Vagina (tissue), 2 donors: ENCODE data around the gene RAB7B. TPM values are rescaled to one million over a fixed set of nuclear protein-coding genes. Genes with fewer than 3 reads are reported as not detected.

ENCODE experiments used
- DNase-seq, 2 donors: peaks; one replicate each; pipeline ENCODE4 v3.0.0-alpha.2; 2017; ENCODE audit errors: extremely low spot score in 2 of 2
- H3K27ac ChIP-seq: fragments of 200-600 bp; sonication (generic); one replicate; pipeline ENCODE4 v1.5.1; 2019
- H3K27me3 ChIP-seq: fragments of 200-600 bp; sonication (generic); one replicate; pipeline ENCODE4 v1.5.1; 2019
- H3K36me3 ChIP-seq, 2 donors: fragments of 200-600 bp; sonication (generic); one replicate each; pipeline ENCODE4 v1.5.1; 2017 to 2019
- H3K4me1 ChIP-seq: fragments of 200-600 bp; sonication (generic); one replicate; pipeline ENCODE4 v1.5.1; 2019
- H3K4me3 ChIP-seq, 2 donors: fragments of 200-600 bp; sonication (generic); 1 replicate in 1 of 2; 2 replicates in 1 of 2; pipeline ENCODE4 v1.5.1; 2016 to 2019
- H3K9me3 ChIP-seq: fragments of 200-600 bp; sonication (generic); one replicate; pipeline ENCODE4 v1.5.1; 2019
- CTCF ChIP-seq, 3 experiments: fragments of 450-650 bp in 2 of 3; fragments of 200-600 bp in 1 of 3; sonication (generic) in 1 of 3; IDR thresholded peaks; one replicate each; pipeline ENCODE4 v1.5.1; 2017 to 2019; ENCODE audit warnings: antibody characterized with exemption in 3 of 3, mild to moderate bottlenecking in 2 of 3, moderate library complexity in 2 of 3
- POLR2A ChIP-seq, 2 donors: fragments of 450-650 bp; IDR thresholded peaks; one replicate each; pipeline ENCODE4 v1.6.1; 2017; ENCODE audit warnings: antibody characterized with exemption in 2 of 2, mild to moderate bottlenecking in 2 of 2, moderate library complexity in 2 of 2
- POLR2AphosphoS5 ChIP-seq, 2 donors: sonication (generic); formaldehyde crosslinking; IDR thresholded peaks; one replicate each; pipeline ENCODE4 v1.9.0; 2017; ENCODE audit warnings: antibody characterized with exemption in 2 of 2, mild to moderate bottlenecking in 2 of 2, low read depth in 1 of 2; ENCODE audit not compliant: insufficient read depth in 1 of 2
- intact Hi-C: fragments of 100-400 bp; cut with DNase I; formaldehyde crosslinking; loops from one replicate; pipeline ENCODE4 v1.15.1; 2023
- total RNA-seq: library from RNA; depleted of rRNA; stranded (reverse); fragments of >200 nt; gene quantifications from one replicate; pipeline ENCODE4 v1.2.3, GENCODE V29; 2016

RAB7B gene
- total RNA-seq, 1 donor from 2014 or later, result 6.1 TPM

GRCh38 chr1:205934788-205935187 lies 68.4 kb downstream of the RAB7B start:
- Histone ChIP-seq H3K27ac (no peak overlapping the region), H3K4me1 (no peaks in the 10 kb centered on the region), H3K4me3 (no peak overlapping the region), H3K9me3 (no peaks in the 10 kb centered on the region), H3K36me3 (no peaks in the 10 kb centered on the region), H3K27me3 (no peaks in the 10 kb centered on the region)
- TF ChIP-seq POLR2A (IDR thresholded peaks at IDR 0.05), result no peak
- no peak for TF ChIP-seq CTCF (IDR thresholded peaks at IDR 0.05)
- TF ChIP-seq POLR2AphosphoS5 (IDR thresholded peaks at IDR 0.05; ENCODE audit: insufficient read depth in 1 of 2, low read depth in 1 of 2), result no peak
- DNase-seq, result no peak
- intact Hi-C loops, result no loop called here

GRCh38 chr1:205933671-205934618 lies 69.2 kb downstream of the RAB7B start:
- TF ChIP-seq POLR2A (IDR thresholded peaks at IDR 0.05) (no peak), CTCF (IDR thresholded peaks at IDR 0.05) (no peak), POLR2AphosphoS5 (IDR thresholded peaks at IDR 0.05; ENCODE audit: insufficient read depth in 1 of 2, low read depth in 1 of 2) (no peak)
- H3K27me3 ChIP-seq, result no peaks in the 10 kb centered on the region
- intact Hi-C loops, result no loop called here
- DNase-seq, result no peak
- H3K9me3 ChIP-seq, result no peaks in the 10 kb centered on the region
- H3K4me3 ChIP-seq, result no peak overlapping the region
- H3K4me1 ChIP-seq, result no peaks in the 10 kb centered on the region
- no peaks in the 10 kb centered on the region for H3K36me3 ChIP-seq
- no peak overlapping the region for H3K27ac ChIP-seq

- no peaks in the 10 kb centered on the region for H3K27me3 ChIP-seq
- intact Hi-C loops, result no loop called here
- H3K4me1 ChIP-seq, result no peaks in the 10 kb centered on the region
- H3K4me3 ChIP-seq, result no peak overlapping the region
- no peak overlapping the region for H3K27ac ChIP-seq
- DNase-seq, result no peak
- TF ChIP-seq POLR2A (IDR thresholded peaks at IDR 0.05), result no peak
- no peak for TF ChIP-seq POLR2AphosphoS5 (IDR thresholded peaks at IDR 0.05; ENCODE audit: insufficient read depth in 1 of 2, low read depth in 1 of 2)
- TF ChIP-seq CTCF (IDR thresholded peaks at IDR 0.05), result no peak
- no peaks in the 10 kb centered on the region for H3K9me3 ChIP-seq
- no peaks in the 10 kb centered on the region for H3K36me3 ChIP-seq
Observed at GRCh38 chr1:205932776-205933175, 70.4 kb downstream of the RAB7B start.

DNA sequence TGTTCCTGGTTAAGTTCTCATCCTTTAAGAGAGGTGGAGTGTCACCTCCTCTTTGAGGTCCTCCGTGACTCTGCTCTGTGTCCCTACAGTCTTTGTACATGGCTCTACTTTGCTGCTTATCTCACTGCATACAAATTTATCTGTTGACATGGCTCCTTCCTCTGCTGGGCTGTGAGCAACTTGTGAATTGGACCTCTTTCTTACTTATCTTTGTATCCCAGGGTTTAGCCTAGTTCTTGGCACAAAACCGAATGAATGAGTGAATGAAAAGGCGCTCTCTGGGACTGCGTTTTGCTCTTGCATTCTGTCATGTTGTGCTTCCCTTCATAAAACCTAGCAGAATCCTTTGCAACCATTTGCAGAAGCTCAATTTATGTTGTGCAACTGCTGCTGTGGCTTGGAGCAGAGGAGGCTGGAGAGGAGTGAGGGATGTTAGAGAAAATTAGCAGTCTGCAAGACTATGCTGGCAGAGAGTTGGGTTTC lies 72.4 kb downstream of the RAB7B start:
- no peaks in the 10 kb centered on the region for H3K4me1 ChIP-seq
- intact Hi-C loops, result no loop called here
- no peaks in the 10 kb centered on the region for H3K9me3 ChIP-seq
- TF ChIP-seq POLR2A (IDR thresholded peaks at IDR 0.05), result no peak
- no peak for TF ChIP-seq CTCF (IDR thresholded peaks at IDR 0.05)
- TF ChIP-seq POLR2AphosphoS5 (IDR thresholded peaks at IDR 0.05; ENCODE audit: insufficient read depth in 1 of 2, low read depth in 1 of 2), result no peak
- no peaks in the 10 kb centered on the region for H3K27me3 ChIP-seq
- H3K36me3 ChIP-seq, result no peaks in the 10 kb centered on the region
- DNase-seq, result no peak
- H3K4me3 ChIP-seq, result no peak overlapping the region
- no peak overlapping the region for H3K27ac ChIP-seq

GRCh38 chr1:205930195-205930577 lies 73.0 kb downstream of the RAB7B start:
- no peak for TF ChIP-seq CTCF (IDR thresholded peaks at IDR 0.05)
- no peak for TF ChIP-seq POLR2AphosphoS5 (IDR thresholded peaks at IDR 0.05; ENCODE audit: insufficient read depth in 1 of 2, low read depth in 1 of 2)
- TF ChIP-seq POLR2A (IDR thresholded peaks at IDR 0.05), result no peak
- no peaks in the 10 kb centered on the region for H3K9me3 ChIP-seq
- no peak overlapping the region for H3K27ac ChIP-seq
- H3K36me3 ChIP-seq, result no peaks in the 10 kb centered on the region
- no peak for DNase-seq
- intact Hi-C loops, result no loop called here
- no peak overlapping the region for H3K4me3 ChIP-seq
- H3K27me3 ChIP-seq, result no peaks in the 10 kb centered on the region
- H3K4me1 ChIP-seq, result no peaks in the 10 kb centered on the region
